HS-27A (cell line): ENCODE results near the gene TAF1.
"Not testable (repeated sequence)": the region's sequence is repeated elsewhere in the genome, so short reads cannot be mapped to it uniquely, and the experiment has no call there.

Experiments
- DNase-seq: peaks from one replicate; pipeline ENCODE4 v3.0.0-alpha.2; 2012; ENCODE audit warnings: low read depth, missing footprints

The TAF1 gene

GRCh38 chrX:71504346-71504745 is 138.2 kb downstream of the TAF1 start:
- DNase-seq = no peak

- no peak for DNase-seq
Measured at GRCh38 chrX:71509289-71509688, 143.1 kb downstream of the TAF1 start.

GRCh38 chrX:71510161-71510560 is 144.0 kb downstream of the TAF1 start:
- DNase-seq = no peak

- not testable (repeated sequence) for DNase-seq
Measured at GRCh38 chrX:71513731-71514130, 147.6 kb downstream of the TAF1 start.

- DNase-seq = no peak
Measured at GRCh38 chrX:71514367-71515037, 148.3 kb downstream of the TAF1 start.

GRCh38 chrX:71515038-71515396 is 148.9 kb downstream of the TAF1 start:
- no peak for DNase-seq
